ENCODE results near the gene TMEM14B.
"Not testable (repeated sequence)": the region's sequence is repeated elsewhere in the genome, so short reads cannot be mapped to it uniquely, and the experiment has no call there.

TMEM14B gene

GRCh38 chr6:10747251-10747972, at the start of gene TMEM14B:
TMEM14B (plus strand) TSS chr6:10747805; CDS start chr6:10749246, 1,441 bp downstream.
- FAIRE-seq = no peak

DNA sequence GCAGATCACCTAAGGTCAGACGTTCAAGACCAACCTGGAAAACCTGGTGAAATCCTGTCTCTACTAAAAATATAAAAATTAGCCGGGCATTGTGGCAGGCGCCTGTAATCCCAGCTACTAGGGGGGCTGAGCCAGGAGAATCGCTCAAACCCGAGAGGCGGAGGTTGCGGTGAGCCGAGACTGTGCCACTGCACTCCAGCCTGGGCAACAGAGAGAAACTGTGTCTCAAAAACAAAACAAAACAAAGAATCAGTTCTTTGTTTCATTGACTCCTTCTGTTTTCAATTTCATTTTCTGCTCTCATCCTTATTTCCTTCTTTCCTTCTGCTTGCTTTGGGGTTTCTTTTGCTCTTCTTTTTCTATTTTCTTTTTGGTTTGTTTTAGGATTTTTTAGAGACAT, 33.6 kb upstream of the TMEM14B start:
- no peak for FAIRE-seq

DNA sequence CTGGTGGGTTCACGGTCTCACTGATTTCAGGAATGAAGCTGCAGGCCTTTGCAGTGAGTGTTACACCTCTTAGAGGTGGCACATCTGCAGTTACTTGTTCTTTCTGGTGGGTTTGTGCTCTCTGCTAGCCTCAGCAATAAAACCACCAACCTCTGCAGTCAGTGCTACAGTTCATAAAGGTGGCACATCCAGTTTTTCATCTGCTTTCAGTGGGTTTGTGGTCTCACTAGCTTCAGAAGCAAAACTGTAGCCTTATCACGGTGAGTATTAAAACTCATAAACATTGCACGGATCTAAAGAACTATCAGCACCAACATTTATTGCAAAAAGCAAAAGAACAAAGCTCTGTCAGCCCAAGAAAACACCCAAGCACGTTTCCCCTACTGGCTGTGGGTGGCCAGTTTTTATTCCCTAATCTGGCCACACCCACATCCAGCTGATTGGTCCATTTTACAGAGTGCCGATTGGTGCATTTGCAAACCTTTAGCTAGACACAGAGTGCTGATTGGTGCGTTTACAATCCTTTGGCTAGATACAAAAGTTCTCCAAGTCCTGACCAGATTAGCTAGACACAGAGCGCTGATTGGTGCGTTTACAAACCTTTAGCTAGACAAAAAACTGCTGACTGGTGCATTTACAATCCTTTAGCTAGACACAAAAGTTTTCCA, 28.2 kb upstream of the TMEM14B start:
- FAIRE-seq = no peak

- FAIRE-seq = no peak
Observed at GRCh38 chr6:10719964-10720264, 27.7 kb upstream of the TMEM14B start.

- no peak for FAIRE-seq
Observed at GRCh38 chr6:10720265-10720959, 27.2 kb upstream of the TMEM14B start.

- not testable (repeated sequence) for FAIRE-seq
Observed at GRCh38 chr6:10720960-10721849, 26.4 kb upstream of the TMEM14B start.

GRCh38 chr6:10721850-10722569, 25.6 kb upstream of the TMEM14B start:
- FAIRE-seq = no peak

- FAIRE-seq = no peak
Observed at GRCh38 chr6:10722570-10722819, 25.1 kb upstream of the TMEM14B start.

DNA sequence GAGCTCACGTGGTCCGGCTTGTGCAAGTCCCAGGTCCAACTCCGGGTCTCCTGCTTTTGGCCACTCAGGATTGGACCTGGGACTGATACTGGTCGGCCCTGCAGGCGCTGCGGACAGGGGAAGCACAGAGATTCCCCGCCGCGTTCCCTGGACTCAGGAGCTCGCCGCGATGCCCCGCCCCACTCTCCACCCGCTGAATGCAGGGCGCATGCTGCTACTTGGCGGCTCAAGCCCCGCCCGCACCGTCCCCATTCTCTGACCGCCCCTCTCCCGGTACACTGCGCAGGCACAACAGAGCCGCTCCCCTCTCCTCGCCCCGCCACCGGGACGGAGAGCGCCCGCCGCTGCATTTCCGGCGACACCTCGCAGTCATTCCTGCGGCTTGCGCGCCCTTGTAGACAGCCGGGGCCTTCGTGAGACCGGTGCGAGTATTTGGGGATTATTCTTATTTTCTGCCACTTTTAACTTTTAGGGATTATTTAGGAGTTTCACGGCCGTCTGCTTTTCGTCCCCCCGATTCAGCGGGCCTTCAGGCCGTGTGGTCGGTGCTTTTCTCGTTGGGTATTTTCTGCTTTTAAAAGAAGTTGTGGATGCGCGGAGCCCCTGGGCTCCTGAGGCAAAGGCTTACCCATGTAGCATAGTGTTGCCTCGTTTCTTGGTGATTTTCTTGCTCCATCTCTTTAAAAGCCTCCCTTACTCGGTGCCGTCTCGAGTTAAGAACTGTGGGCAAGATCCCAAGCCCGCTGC, 24.6 kb upstream of the TMEM14B start, which contains the start of gene TMEM14C:
TMEM14C (plus strand) TSS at position 251 of the 747 bp plus-strand sequence. CDS start 1,544 bp downstream, outside the sequence.
- no peak for FAIRE-seq

- no peak for FAIRE-seq
Observed at GRCh38 chr6:10723567-10723881, 24.1 kb upstream of the TMEM14B start.

DNA sequence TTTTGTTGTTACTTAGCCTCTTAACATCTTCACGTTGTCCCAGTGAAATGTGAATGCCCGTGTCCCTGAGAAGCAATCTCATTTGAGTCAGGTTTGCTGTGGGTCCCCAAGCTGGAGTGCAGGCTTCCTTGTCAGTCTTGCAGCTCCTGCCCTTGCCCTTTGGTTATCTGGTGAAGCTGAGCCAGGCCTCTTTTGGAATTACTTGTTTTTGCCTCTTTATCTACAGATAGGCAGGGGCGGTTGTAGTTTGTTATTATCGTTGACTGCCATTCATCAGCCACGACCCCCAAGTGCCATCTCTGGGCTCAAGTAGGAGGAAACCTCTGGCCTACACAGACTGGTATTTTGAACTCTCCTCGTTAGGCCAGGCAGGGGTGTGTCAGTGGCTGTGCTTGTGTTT, 22.6 kb upstream of the TMEM14B start:
- FAIRE-seq = no peak

DNA sequence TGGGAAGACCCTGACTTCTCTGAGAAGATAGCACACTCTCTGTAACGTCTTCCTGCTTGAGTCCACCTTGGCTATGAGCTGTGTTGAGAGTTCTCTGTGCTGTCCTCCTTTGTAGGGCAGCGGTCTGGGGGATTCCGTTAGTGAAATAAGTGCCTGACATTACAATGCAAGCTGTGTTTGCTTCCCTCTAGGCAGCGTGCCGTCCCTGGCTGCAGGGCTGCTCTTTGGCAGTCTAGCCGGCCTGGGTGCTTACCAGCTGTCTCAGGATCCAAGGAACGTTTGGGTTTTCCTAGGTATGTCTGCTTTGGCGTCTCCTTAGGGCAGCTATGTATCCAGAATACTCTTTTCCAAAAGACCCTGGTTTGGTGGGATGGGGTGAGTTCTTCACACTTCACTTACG, 21.9 kb upstream of the TMEM14B start:
- no peak for FAIRE-seq

GRCh38 chr6:10730254-10730653, 17.4 kb upstream of the TMEM14B start:
- no peak for FAIRE-seq

DNA sequence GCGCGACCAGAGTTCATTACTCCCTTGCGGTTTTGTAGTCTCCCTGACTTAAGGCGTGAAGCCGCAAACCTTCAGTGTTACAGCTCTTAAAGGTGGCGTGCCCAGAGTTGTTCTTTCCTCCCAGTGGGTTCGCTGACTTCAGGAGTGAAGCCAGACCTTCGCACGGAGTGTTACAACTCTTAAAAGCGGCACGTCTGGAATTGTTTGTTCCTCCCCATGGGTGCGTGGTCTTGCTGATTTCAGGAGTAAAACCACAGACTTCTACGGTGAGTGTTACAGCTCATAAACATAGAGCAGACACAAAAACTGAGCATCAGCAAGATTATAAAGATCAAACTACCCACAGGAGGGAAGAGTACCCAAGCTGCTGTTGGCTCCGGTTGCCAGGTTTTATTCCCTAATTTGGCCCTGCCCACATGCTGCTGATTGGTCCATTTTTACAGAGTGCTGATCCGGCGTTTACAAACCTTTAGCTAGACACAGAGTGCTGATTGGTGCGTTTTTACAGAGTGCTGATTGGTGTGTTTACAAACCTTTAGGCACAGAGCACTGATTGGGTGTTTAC, 14.4 kb upstream of the TMEM14B start:
- no peak for FAIRE-seq

DNA sequence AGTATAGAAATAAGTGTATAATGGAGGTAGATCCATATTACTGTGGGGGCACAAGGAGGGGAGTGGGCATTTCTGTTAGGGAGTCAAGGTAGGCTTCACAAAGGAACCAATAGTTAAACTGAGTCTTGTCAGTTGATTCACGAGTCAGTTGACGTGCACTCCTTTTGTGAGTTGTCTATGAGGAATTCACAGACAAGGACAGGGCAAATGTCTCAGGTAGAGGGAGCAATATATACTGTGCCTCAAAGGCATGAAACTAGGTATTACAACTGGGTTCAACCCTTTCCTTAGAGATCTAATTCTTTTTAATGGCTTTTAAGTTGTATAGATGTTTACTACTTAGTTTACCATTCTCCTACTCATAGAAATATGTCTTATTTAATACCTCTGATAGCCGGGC, 13.7 kb upstream of the TMEM14B start:
- no peak for FAIRE-seq

GRCh38 chr6:10736731-10737130, 10.9 kb upstream of the TMEM14B start:
- no peak for FAIRE-seq

- FAIRE-seq = no peak
Observed at GRCh38 chr6:10740061-10740460, 7.5 kb upstream of the TMEM14B start.

GRCh38 chr6:10741643-10742042, 6.0 kb upstream of the TMEM14B start:
- not testable (repeated sequence) for FAIRE-seq

DNA sequence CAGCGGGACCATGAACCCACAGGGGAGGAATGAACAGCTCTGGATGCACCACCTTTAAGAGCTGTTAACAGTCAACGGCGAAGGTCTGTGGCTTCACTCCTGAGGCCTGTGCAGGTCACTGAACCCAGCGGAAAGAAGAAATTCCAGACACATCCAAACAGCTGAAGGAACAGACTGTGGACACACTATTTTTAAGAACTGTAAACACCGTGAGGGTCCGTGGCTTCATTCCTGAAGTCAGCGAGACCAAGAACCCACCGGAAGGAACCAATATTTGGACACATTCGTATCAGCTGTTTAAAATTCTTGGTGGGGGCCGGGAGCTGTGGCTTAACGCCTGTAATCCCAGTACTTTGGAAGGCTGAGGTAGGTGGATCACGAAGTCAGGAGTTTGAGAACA, 5.4 kb upstream of the TMEM14B start:
- FAIRE-seq = no peak

GRCh38 chr6:10743515-10743914, 4.1 kb upstream of the TMEM14B start:
- FAIRE-seq = no peak

DNA sequence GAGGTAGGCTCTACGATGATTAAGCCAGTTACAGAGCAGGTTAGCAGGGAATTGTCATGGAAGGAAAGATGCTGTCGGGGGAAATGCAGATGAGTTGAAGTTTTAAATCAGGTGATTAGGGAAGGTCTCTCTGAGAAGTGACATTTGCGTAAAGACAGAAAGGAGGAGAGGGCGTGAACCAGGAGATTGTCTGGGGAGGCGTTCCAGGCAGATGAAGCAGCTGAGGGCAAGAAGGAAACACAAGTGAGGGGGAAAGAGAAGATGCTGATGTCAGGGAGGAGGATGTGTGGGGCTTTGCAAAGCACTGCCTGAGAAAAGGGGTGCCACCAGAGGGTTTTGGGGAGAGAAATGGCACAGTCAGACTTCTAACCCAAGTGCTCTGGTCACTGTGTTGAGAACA, 2.5 kb upstream of the TMEM14B start:
- FAIRE-seq = no peak

DNA sequence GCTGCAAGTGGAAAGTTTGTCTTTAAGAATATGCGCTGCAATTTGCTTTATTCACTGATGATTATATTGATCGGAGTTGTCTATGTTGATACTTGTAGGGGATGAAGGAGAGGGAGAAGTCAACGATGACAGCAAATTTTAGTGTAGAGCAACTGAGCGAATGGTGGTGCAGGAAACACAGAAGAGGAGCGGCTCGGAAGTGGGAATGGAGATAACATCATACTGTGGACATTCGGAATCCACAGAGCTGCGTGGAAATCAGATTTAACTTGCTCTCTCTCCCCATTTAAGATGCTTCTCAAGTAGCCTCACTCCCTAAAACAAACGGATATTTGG, 722 bp upstream of the TMEM14B start:
- FAIRE-seq = no peak
